GM18517 (cell line): ENCODE data around the gene CRYBA2.

Source experiments
- ATAC-seq: cut with Tn5 transposase; IDR thresholded peaks from one replicate; pipeline ENCODE4 v1.9.1; 2021; ENCODE audit warnings: mild to moderate bottlenecking, moderate library complexity; ENCODE audit not compliant: unreplicated experiment

The CRYBA2 gene

DNA sequence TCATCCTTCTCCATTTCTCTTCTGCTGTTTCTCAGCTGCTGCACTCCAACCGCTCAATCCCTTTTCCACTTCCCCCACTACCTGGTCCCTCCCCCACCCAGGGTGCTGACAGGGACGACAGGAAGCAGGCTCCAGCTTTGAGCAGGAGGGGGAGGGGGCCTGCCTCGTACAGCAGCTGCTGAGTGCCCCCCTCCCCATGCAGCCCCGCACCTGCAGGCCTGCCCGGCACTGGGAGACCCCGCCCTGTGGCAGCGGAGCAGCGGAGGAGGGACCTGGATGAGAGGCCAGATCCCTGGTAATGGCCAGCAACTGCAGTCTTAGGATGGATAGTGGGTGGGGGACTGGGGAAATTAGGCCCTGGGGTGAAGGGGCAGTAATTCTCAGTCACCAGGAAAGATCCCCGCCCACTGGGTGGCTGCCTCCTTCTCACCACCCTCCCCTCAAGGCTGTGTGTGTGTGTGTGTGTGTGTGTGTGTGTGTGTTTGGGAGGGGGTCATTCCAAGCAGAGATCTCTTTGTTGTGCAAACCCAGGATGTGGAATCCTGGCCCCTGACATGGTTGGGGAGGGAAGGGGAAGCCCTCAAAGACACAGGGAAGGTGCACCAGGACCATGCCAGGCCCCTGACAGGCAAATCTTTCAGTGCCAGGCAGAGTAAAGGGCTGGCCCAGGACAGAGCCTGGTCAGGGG lies 6.8 kb upstream of the CRYBA2 start:
- no peak for ATAC-seq

DNA sequence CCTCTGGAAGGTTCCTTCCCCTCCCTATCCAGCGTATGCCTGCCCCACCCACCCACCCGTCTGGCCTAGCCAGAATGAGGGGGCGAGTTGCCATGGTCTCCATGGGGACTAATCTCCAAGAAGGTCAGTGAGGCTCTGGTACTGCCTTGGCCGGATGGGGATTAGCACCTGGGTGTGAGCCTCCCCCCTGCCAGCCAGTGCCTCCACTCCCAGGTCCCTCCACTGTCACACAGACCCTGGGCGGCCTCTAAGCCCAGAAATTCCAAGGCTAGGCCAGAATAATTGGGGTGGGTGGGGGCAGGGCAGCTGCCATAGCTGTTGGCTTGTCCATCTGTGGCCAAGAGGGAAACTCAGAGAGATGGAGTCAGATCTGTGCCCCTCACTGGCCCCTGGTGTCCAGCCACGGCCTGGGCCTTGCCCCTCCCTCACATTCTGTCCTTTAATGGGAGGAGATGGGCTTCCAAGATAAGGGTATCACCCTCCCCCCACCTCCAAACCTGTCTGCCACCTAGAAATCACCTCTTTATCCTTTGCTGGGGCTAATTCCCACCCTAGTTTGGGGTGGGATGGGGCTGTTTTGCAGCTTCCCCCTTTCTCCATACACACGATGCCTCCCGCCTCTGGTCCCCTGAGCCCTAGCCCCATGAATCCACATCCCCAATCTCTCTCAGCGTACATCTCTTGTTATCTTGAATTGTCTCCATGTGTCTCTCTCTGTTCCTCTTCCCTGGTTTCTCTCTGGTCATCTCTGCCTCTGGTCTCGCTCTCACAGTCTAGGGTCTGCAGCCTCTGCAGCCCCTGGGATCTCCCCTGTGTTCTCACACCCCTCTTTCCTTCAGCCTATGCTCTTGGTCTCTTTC lies 6.0 kb upstream of the CRYBA2 start:
- no peak for ATAC-seq

DNA sequence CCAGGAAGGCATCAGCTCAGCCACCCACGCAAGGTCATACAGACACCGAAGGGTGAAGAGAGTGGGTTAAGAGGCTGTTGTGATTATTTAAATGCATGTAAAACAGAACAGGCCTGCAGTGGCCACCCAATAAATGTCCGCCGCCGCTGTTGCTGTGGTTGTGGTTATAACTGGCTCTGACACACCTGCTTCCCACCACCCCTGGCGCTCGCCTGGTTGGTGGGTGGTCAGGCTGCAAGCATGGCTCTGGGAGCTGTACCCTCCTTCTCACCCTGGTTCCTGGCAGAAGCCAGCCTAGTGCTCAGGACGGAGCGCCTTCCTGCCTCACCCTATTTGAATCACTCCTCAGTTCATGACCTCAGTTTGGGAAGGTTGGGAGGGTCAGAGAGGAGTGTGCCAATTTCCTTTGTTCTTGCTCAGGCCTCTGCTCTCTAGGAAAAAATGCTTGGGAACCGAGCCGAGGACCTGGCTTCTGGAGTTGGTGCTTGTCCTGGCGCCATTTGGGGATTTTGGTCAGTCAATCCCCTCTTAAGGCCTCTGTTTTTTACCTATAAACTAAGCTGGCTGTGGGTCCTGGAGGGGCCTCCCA lies 5.3 kb upstream of the CRYBA2 start:
- ATAC-seq, result no peak

GRCh38 chr2:218997731-218998130 lies 4.5 kb upstream of the CRYBA2 start:
- ATAC-seq, result no peak

DNA sequence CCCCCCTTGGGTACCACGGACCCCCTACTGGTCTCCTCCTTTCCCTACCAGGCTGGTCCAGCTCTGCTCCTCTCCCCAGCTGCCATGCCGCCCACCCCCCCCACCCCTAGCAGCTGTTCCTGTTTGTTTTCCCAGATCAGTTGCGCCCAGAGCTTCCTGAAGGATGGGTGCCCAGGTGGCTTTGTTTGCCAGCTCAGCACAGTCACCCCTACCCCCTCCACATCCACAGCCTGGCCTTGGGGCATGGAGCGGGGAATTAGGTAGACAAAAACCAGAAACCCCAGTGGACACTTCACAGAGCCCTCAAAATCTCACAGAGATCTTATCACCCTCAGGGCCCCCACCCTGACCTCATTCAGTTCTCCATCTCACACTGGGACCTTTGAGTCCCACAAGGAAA lies 3.7 kb upstream of the CRYBA2 start:
- no peak for ATAC-seq

- ATAC-seq, result no peak
Observed at GRCh38 chr2:218995972-218996711, 2.9 kb upstream of the CRYBA2 start.

- ATAC-seq, result no peak
Observed at GRCh38 chr2:218995561-218995960, 2.3 kb upstream of the CRYBA2 start.

- no peak for ATAC-seq
Observed at GRCh38 chr2:218992703-218993344, 398 bp downstream of the CRYBA2 start.

GRCh38 chr2:218992196-218992595 lies 1.0 kb downstream of the CRYBA2 start:
- ATAC-seq, result no peak

GRCh38 chr2:218991674-218992168 lies 1.5 kb downstream of the CRYBA2 start:
- ATAC-seq, result no peak

DNA sequence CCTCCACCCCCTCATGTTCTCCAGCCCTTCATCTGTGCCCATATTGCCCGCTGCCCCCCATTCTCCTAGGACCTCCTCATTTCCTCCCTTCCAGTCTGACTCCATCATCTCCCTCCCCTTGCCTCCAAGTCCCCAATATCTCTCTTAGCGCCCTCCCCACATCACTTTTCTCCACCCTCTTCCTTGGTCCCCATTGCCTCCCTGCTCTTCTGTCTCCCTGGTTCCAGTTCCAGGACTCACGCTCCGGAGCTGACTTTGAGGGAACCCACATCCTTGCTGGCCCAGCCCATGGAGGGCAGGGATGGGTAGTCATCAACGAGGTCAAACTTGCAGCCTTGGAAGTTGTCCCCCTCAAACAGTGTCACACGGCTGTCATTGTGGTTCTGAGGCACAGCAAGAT lies 2.6 kb downstream of the CRYBA2 start:
- no peak for ATAC-seq

DNA sequence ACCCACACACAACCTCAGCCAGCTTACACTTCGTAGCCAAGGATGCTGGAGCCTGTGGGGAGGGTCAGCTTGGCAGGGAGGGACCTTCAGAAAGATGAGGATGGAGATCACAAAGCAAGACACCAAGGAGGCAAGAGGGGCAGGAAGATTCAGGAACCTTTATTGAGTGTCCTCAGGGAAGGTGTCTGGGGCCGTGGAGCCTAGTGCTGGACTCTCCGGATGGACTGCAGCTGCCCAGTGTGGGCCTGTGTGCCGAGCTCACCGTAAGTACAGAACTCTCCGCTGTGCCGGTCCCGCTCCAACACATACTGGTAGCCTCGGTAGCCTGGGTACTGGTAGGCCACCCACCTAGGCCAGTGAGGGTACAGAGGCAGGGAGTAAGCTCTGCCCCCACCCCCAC lies 3.2 kb downstream of the CRYBA2 start:
- no peak for ATAC-seq

- no peak for ATAC-seq
Observed at GRCh38 chr2:218988650-218989049, 4.6 kb downstream of the CRYBA2 start.

- ATAC-seq, result no peak
Observed at GRCh38 chr2:218988164-218988563, 5.1 kb downstream of the CRYBA2 start.

DNA sequence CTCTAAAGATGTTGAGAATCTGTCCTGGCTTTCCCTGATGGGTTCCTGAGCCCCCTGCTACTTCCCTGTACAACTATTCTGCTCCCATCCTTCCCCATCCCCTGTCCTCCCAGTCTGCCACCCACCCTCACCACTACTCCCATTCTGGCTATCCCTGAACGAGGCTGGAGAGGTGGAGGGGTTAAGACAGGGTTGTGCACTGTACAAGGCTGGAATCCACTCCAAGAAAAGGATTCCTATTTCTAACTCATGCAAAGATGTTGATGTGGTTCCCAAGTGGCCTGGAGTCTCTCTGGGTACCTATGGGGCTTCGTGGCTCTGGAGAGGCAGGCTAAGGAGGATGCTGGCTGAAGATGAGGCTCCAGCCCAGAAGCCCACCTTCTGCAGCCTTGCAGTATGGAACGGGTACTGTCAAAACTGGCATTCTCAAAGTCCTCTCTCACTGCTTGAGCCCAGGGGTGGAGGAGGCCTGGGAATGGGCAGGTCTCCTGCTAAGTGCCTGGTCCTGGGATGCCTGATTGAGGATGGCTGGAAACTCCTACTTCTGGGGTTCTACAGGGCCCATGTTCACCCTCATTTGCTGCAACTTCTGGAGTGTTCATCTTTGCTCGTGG lies 7.0 kb downstream of the CRYBA2 start:
- no peak for ATAC-seq

GRCh38 chr2:218985325-218986091 lies 7.7 kb downstream of the CRYBA2 start:
- ATAC-seq, result no peak

- ATAC-seq, result no peak
Observed at GRCh38 chr2:218985021-218985324, 8.2 kb downstream of the CRYBA2 start, which contains the start of gene FEV. FEV (minus strand) TSS chr2:218985184; CDS start chr2:218985075, 109 bp downstream.

DNA sequence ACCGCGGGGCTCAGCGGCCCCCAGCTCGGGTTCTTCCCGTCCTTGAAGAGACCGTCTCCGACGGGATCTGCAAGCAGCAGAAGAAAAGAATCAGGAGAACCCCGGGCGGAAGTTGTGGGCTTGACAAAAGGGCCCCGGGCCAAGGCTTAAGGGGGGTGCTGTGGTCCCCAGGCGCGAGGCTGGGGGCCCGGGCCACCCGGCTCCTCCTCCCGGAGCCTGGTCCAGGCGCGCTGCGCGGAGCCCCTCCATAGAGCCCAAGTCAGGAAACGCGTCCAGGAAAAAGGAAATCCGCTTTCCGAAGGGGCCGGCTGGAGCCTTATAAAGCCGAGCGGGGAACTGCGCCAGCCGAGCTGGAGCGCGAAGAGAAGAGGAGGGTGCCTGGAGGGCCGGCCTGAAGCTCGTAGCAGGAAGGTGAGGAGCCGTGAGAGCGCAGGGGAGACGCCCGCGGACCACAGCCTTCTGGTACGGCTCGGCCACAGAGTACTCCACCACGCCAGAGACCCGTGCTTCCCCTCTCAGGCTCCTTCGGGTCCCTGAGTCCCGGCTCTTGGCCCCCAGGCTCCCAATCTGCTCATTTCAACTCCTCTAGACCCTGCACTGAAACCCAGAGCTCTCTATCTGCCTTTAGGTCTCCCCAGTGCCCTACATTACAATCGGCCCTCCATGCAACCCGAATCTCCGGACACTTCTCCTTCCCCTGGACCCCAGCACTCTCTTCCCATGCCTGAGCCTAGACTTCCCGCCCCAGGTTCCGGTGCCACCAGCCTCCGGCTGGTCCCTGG lies 8.8 kb downstream of the CRYBA2 start:
- ATAC-seq, result no peak

- no peak for ATAC-seq
Observed at GRCh38 chr2:218983934-218984238, 9.3 kb downstream of the CRYBA2 start.
